CD4-positive, CD25-positive, alpha-beta regulatory T cell (primary cell): ENCODE data around the gene SRRM3. TPM values are rescaled to one million over a fixed set of nuclear protein-coding genes. Genes with fewer than 3 reads are reported as not detected.

Experiments
- ATAC-seq, 2 donors: fragments of 150-1000 bp; cut with Tn5 transposase; one replicate each; pipeline ENCODE4 v1.10.0; 2021; ENCODE audit warnings: low read depth in 2 of 2, moderate number of reproducible peaks in 2 of 2, moderate library complexity in 1 of 2
- DNase-seq, 3 donors: peaks; one replicate each; pipeline versions ENCODE4 v3.0.0 to v3.0.0-alpha.2; 2012 to 2022; ENCODE audit warnings: mixed read lengths in 1 of 3
- H3K27ac ChIP-seq: one replicate; pipeline ENCODE4 v1.7.0; 2013; ENCODE audit warnings: mild to moderate bottlenecking, low read length; ENCODE audit not compliant: insufficient read depth, poor library complexity, severe bottlenecking
- H3K27me3 ChIP-seq: one replicate; pipeline ENCODE4 v1.7.0; 2013; ENCODE audit warnings: low read length; ENCODE audit not compliant: control insufficient read depth, insufficient read depth
- H3K36me3 ChIP-seq: one replicate; pipeline ENCODE4 v1.7.0; 2013; ENCODE audit warnings: mild to moderate bottlenecking, low read length, moderate library complexity; ENCODE audit not compliant: control insufficient read depth, insufficient read depth
- H3K4me1 ChIP-seq: 2 replicates; pipeline ENCODE4 v1.7.0; 2013; ENCODE audit warnings: mild to moderate bottlenecking, low read length; ENCODE audit not compliant: insufficient read depth, control insufficient read depth, poor library complexity, severe bottlenecking
- H3K4me3 ChIP-seq: one replicate; pipeline ENCODE4 v1.7.0; 2013; ENCODE audit warnings: low read depth, mild to moderate bottlenecking, low read length, moderate library complexity
- H3K9me3 ChIP-seq, 2 experiments: 1 replicate in 1 of 2; 2 replicates in 1 of 2; pipeline ENCODE4 v1.7.0; 2013; ENCODE audit warnings: low read length in 2 of 2, mild to moderate bottlenecking in 1 of 2, moderate library complexity in 1 of 2; ENCODE audit not compliant: control insufficient read depth in 2 of 2
- H3K27ac Mint-ChIP-seq, 3 donors: one replicate each; pipeline ENCODE4 v1.8.0; 2020 to 2022; ENCODE audit warnings: mild to moderate bottlenecking in 3 of 3, mixed read lengths in 3 of 3, moderate library complexity in 2 of 3
- H3K27me3 Mint-ChIP-seq: one replicate; pipeline ENCODE4 v1.8.0; 2022; ENCODE audit warnings: mild to moderate bottlenecking, mixed read lengths
- H3K36me3 Mint-ChIP-seq: one replicate; pipeline ENCODE4 v1.8.0; 2020; ENCODE audit warnings: mixed read lengths
- H3K4me1 Mint-ChIP-seq, 4 donors: one replicate each; pipeline ENCODE4 v1.8.0; 2020 to 2022; ENCODE audit warnings: mixed read lengths in 4 of 4, mild to moderate bottlenecking in 1 of 4
- H3K4me3 Mint-ChIP-seq, 4 donors: one replicate each; pipeline ENCODE4 v1.8.0; 2020 to 2022; ENCODE audit warnings: mild to moderate bottlenecking in 4 of 4, mixed read lengths in 4 of 4, moderate library complexity in 3 of 4
- H3K9me3 Mint-ChIP-seq, 7 donors: one replicate each; pipeline ENCODE4 v1.8.0; 2020 to 2022; ENCODE audit warnings: mixed read lengths in 7 of 7, mild to moderate bottlenecking in 3 of 7, moderate library complexity in 2 of 7
- polyA plus RNA-seq, 4 donors: library from polyadenylated mRNA; unstranded; fragments of 300-500 nt; fragmentation: Illumina TruSeq; gene quantifications; one replicate each; pipeline ENCODE4 v1.2.3, GENCODE V29; 2021
- total RNA-seq: library from RNA; stranded (reverse); gene quantifications from one replicate; pipeline ENCODE4 v1.2.3, GENCODE V29; 2022

SRRM3 gene
- total and polyA plus RNA-seq, 5 donors from 2014 or later: not detected

DNA sequence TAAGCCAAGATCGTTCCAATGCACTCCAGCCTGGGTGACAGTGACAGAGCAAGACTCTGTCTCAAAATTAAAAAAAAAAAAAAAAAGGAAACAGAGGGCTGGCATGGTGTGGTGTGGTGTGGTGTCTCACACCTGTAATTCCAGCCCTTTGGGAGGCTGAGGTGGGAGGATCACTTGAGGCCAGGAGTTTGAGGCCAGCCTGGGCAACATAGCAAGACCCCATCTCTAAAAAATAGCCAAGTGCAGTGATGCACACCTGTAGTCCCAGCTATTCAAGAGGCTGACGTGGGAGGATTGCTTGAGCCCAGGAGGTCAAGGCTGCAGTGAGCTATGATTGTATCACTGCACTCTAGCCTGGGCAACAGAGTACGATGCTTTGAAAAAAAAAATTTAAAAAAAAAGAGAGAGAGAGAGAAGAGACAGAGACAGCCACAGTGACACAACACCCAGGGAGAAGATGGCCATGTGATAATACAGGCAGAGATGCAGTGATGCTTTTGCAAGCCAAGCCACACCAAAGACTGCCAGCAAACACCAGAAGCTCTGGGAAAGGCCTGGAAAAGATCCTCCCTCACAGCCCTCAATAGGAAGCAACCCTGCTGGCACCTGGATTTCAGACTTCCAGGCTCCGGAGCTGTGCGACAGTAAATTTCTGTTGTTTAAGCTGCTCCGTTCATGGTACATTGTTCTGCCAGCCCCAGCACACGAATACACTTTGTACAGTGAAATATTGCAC lies 19.3 kb upstream of the SRRM3 start:
- Mint-ChIP-seq H3K4me1 (peaks cover 0 to 3% (median 0%) of the 10 kb centered on the region in 4 donors), H3K27me3 (no peaks in the 10 kb centered on the region), H3K9me3 (no peaks in the 10 kb centered on the region), H3K36me3 (no peaks in the 10 kb centered on the region), H3K27ac (no peak overlapping the region), H3K4me3 (no peak overlapping the region)
- Histone ChIP-seq H3K4me3 (no peak overlapping the region), H3K9me3 (no peaks in the 10 kb centered on the region), H3K27me3 (no peaks in the 10 kb centered on the region), H3K36me3 (no peaks in the 10 kb centered on the region), H3K4me1 (peaks cover 9% of the 10 kb centered on the region), H3K27ac (no peak overlapping the region)
- DNase-seq (no peak), ATAC-seq (no peak)

- H3K9me3 ChIP-seq: no peaks in the 10 kb centered on the region
- no peak overlapping the region for H3K27ac ChIP-seq
- no peaks in the 10 kb centered on the region for H3K27me3 ChIP-seq
- H3K9me3 Mint-ChIP-seq: no peaks in the 10 kb centered on the region
- H3K4me3 Mint-ChIP-seq: no peak overlapping the region
- peaks cover 5% of the 10 kb centered on the region for H3K27me3 Mint-ChIP-seq
- no peak for ATAC-seq
- H3K4me3 ChIP-seq: no peak overlapping the region
- no peaks in the 10 kb centered on the region for H3K4me1 ChIP-seq
- H3K36me3 Mint-ChIP-seq: no peaks in the 10 kb centered on the region
- no peak for DNase-seq
- no peak overlapping the region for H3K27ac Mint-ChIP-seq
- H3K36me3 ChIP-seq: no peaks in the 10 kb centered on the region
- H3K4me1 Mint-ChIP-seq: no peaks in the 10 kb centered on the region
Measured at GRCh38 chr7:76185187-76185896, 16.4 kb upstream of the SRRM3 start.

- Mint-ChIP-seq H3K36me3 (no peaks in the 10 kb centered on the region), H3K27ac (peak overlapping the region in 1 of 3 donors; percentile 35), H3K4me3 (no peak overlapping the region), H3K27me3 (peaks cover 5% of the 10 kb centered on the region), H3K4me1 (no peaks in the 10 kb centered on the region), H3K9me3 (no peaks in the 10 kb centered on the region)
- H3K9me3 ChIP-seq: no peaks in the 10 kb centered on the region
- H3K27ac ChIP-seq: no peak overlapping the region
- H3K27me3 ChIP-seq: no peaks in the 10 kb centered on the region
- no peaks in the 10 kb centered on the region for H3K36me3 ChIP-seq
- no peak for DNase-seq
- no peak for ATAC-seq
- no peak overlapping the region for H3K4me3 ChIP-seq
- no peaks in the 10 kb centered on the region for H3K4me1 ChIP-seq
Measured at GRCh38 chr7:76187272-76187671, 14.4 kb upstream of the SRRM3 start.

GRCh38 chr7:76189276-76189675 lies 12.4 kb upstream of the SRRM3 start:
- no peaks in the 10 kb centered on the region for H3K36me3 ChIP-seq
- no peak overlapping the region for H3K4me3 ChIP-seq
- H3K36me3 Mint-ChIP-seq: no peaks in the 10 kb centered on the region
- H3K27me3 Mint-ChIP-seq: peaks cover 11% of the 10 kb centered on the region
- no peaks in the 10 kb centered on the region for H3K9me3 ChIP-seq
- no peaks in the 10 kb centered on the region for H3K4me1 ChIP-seq
- no peak overlapping the region for H3K27ac ChIP-seq
- H3K27me3 ChIP-seq: no peaks in the 10 kb centered on the region
- H3K4me1 Mint-ChIP-seq: no peaks in the 10 kb centered on the region
- DNase-seq (no peak), ATAC-seq (no peak)
- no peaks in the 10 kb centered on the region for H3K9me3 Mint-ChIP-seq
- H3K4me3 Mint-ChIP-seq: no peak overlapping the region
- no peak overlapping the region for H3K27ac Mint-ChIP-seq

GRCh38 chr7:76191783-76192240 lies 9.9 kb upstream of the SRRM3 start:
- no peaks in the 10 kb centered on the region for H3K9me3 ChIP-seq
- H3K36me3 Mint-ChIP-seq: no peaks in the 10 kb centered on the region
- H3K4me3 ChIP-seq: no peak overlapping the region
- no peak overlapping the region for H3K27ac Mint-ChIP-seq
- peaks cover 17% of the 10 kb centered on the region for H3K27me3 Mint-ChIP-seq
- H3K9me3 Mint-ChIP-seq: peaks cover 0 to 1% (median 0%) of the 10 kb centered on the region in 7 donors
- DNase-seq: peak in 1 of 3 donors; percentile 20
- no peaks in the 10 kb centered on the region for H3K27me3 ChIP-seq
- no peak overlapping the region for H3K27ac ChIP-seq
- no peaks in the 10 kb centered on the region for H3K4me1 Mint-ChIP-seq
- H3K36me3 ChIP-seq: no peaks in the 10 kb centered on the region
- no peaks in the 10 kb centered on the region for H3K4me1 ChIP-seq
- ATAC-seq: no peak
- H3K4me3 Mint-ChIP-seq: no peak overlapping the region

DNA sequence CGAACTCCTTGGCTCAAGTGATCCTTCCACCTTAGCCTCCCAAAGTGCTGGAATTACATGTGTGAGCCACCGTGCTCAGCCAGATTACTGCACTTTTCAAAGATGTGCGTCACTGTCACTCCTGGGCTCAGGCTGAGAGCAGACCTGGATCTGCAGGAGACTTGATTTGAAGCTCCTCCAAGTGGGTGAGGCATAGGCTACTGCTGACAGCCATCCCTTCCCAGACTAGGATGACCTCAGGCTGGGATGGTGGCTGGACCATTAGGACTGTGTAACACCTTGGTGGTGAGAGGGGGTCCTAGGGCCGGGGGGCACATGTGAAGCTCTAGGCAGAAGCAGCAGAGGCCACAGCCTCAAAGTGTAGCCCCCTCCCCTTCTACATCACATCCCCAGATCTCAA lies 8.2 kb upstream of the SRRM3 start:
- Mint-ChIP-seq H3K4me3 (no peak overlapping the region), H3K4me1 (no peaks in the 10 kb centered on the region), H3K9me3 (peaks cover 0 to 2% (median 0%) of the 10 kb centered on the region in 7 donors), H3K36me3 (no peaks in the 10 kb centered on the region), H3K27me3 (peaks cover 19% of the 10 kb centered on the region), H3K27ac (no peak overlapping the region)
- ATAC-seq: no peak
- Histone ChIP-seq H3K9me3 (no peaks in the 10 kb centered on the region), H3K4me3 (no peak overlapping the region), H3K27me3 (no peaks in the 10 kb centered on the region), H3K36me3 (no peaks in the 10 kb centered on the region), H3K4me1 (no peaks in the 10 kb centered on the region), H3K27ac (no peak overlapping the region)
- DNase-seq: no peak

GRCh38 chr7:76193883-76194282 lies 7.8 kb upstream of the SRRM3 start:
- Histone ChIP-seq H3K27ac (no peak overlapping the region), H3K4me1 (no peaks in the 10 kb centered on the region), H3K27me3 (no peaks in the 10 kb centered on the region), H3K9me3 (no peaks in the 10 kb centered on the region), H3K4me3 (no peak overlapping the region), H3K36me3 (no peaks in the 10 kb centered on the region)
- ATAC-seq (no peak), DNase-seq (no peak)
- peaks cover 0 to 2% (median 0%) of the 10 kb centered on the region in 7 donors for H3K9me3 Mint-ChIP-seq
- H3K4me3 Mint-ChIP-seq: no peak overlapping the region
- no peak overlapping the region for H3K27ac Mint-ChIP-seq
- H3K36me3 Mint-ChIP-seq: no peaks in the 10 kb centered on the region
- H3K27me3 Mint-ChIP-seq: peaks cover 18% of the 10 kb centered on the region
- no peaks in the 10 kb centered on the region for H3K4me1 Mint-ChIP-seq

GRCh38 chr7:76196786-76197185 lies 4.9 kb upstream of the SRRM3 start:
- Histone ChIP-seq H3K27ac (no peak overlapping the region), H3K4me3 (no peak overlapping the region), H3K4me1 (no peaks in the 10 kb centered on the region), H3K36me3 (no peaks in the 10 kb centered on the region), H3K9me3 (no peaks in the 10 kb centered on the region), H3K27me3 (no peaks in the 10 kb centered on the region)
- Mint-ChIP-seq H3K4me1 (no peaks in the 10 kb centered on the region), H3K4me3 (no peak overlapping the region), H3K36me3 (no peaks in the 10 kb centered on the region), H3K27me3 (peaks cover 14% of the 10 kb centered on the region), H3K9me3 (peaks cover 0 to 4% (median 0%) of the 10 kb centered on the region in 7 donors), H3K27ac (no peak overlapping the region)
- ATAC-seq (no peak), DNase-seq (no peak)
